ENCODE measurements around the gene RAB36. TPM values are rescaled to one million over a fixed set of nuclear protein-coding genes. Genes with fewer than 3 reads are reported as not detected.

RAB36 gene
- polyA plus RNA-seq, 1 of the 3 experiments (the other 2 are of a cell fraction), result 6.6 TPM

GRCh38 chr22:23101524-23101923 is 43.8 kb upstream of the RAB36 start:
- Histone ChIP-seq H3K79me2 (ENCODE audit: insufficient read depth) (no peaks in the 10 kb centered on the region), H2AFZ (ENCODE audit: low read depth) (no peak overlapping the region), H3K36me3 (replicated peaks in 1 of 2; ENCODE audit: control insufficient read depth in 1 of 2, insufficient read depth in 2 of 2, low read length in 1 of 2) (no peaks in the 10 kb centered on the region), H3K9me2 (no peaks in the 10 kb centered on the region), H3K27me3 (ENCODE audit: insufficient read depth) (no peaks in the 10 kb centered on the region), H3K4me3 (ENCODE audit: low read depth in 2 of 2, low read length in 1 of 2) (no peak overlapping the region), H3K4me1 (ENCODE audit: control insufficient read depth in 1 of 2, insufficient read depth in 2 of 2, low read depth in 1 of 2, low read length in 1 of 2) (peaks cover 0 to 57% of the 10 kb centered on the region in 2 experiments; a peak in 1 of 4 replicates), H3K9me3 (no peaks in the 10 kb centered on the region), H4K20me1 (ENCODE audit: insufficient read depth) (no peaks in the 10 kb centered on the region), H3F3A (replicated peaks; ENCODE audit: insufficient read depth) (no peaks in the 10 kb centered on the region), H3K27ac (ENCODE audit: low read depth in 2 of 2, low read length in 1 of 2) (no peak overlapping the region), H3K9ac (no peak overlapping the region), H3K4me2 (no peak overlapping the region)
- 90% methylated on average over 2 of the region's 3 CpGs for WGBS (ENCODE audit: low lambda C conversion rate)
- POLR2A ChIA-PET, result no interaction called here
- no peak for DNase-seq
- CTCF ChIA-PET, result interaction anchor here (0.6 to 1.6 kb wide), 3 partner anchors 10 to 807 kb away, joined by 3 to 6 read pairs (median 6); no protein-coding TSS in a partner anchor
- no peak for TF ChIP-seq PBX3 (IDR thresholded peaks at IDR 0.05)
- no peak for TF ChIP-seq MXI1 (IDR thresholded peaks at IDR 0.05; ENCODE audit: low read depth, low read length)
- no peak for TF ChIP-seq POLR2AphosphoS5 (IDR thresholded peaks at IDR 0.05; ENCODE audit: low read depth, low read length)
- TF ChIP-seq ELF1 (IDR thresholded peaks at IDR 0.05), result no peak
- TF ChIP-seq, protein P1, sequence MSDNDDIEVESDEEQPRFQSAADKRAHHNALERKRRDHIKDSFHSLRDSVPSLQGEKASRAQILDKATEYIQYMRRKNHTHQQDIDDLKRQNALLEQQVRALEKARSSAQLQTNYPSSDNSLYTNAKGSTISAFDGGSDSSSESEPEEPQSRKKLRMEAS (IDR thresholded peaks at IDR 0.05; ENCODE audit: low read depth), result no peak
- no peak for TF ChIP-seq GABPA (IDR thresholded peaks at IDR 0.05; ENCODE audit: low read depth)
- no peak for TF ChIP-seq RFX5 (IDR thresholded peaks at IDR 0.05; ENCODE audit: low read length)
- TF ChIP-seq, protein P2, sequence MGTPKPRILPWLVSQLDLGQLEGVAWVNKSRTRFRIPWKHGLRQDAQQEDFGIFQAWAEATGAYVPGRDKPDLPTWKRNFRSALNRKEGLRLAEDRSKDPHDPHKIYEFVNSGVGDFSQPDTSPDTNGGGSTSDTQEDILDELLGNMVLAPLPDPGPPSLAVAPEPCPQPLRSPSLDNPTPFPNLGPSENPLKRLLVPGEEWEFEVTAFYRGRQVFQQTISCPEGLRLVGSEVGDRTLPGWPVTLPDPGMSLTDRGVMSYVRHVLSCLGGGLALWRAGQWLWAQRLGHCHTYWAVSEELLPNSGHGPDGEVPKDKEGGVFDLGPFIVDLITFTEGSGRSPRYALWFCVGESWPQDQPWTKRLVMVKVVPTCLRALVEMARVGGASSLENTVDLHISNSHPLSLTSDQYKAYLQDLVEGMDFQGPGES (IDR thresholded peaks at IDR 0.05; ENCODE audit: low read depth, low read length), result no peak
- no peak for TF ChIP-seq FOSL2 (IDR thresholded peaks at IDR 0.05; ENCODE audit: borderline replicate concordance, low read depth)
- TF ChIP-seq EP300 (IDR thresholded peaks at IDR 0.05; ENCODE audit: borderline replicate concordance in 1 of 2, low read depth in 1 of 2, low read length in 1 of 2), result no peak
- TF ChIP-seq JUND (IDR thresholded peaks at IDR 0.05), result no peak
- no peak for TF ChIP-seq TEAD4 (IDR thresholded peaks at IDR 0.05; ENCODE audit: borderline replicate concordance, insufficient read depth)
- TF ChIP-seq EZH2phosphoT487 (IDR thresholded peaks at IDR 0.05; ENCODE audit: borderline replicate concordance, low read depth), result no peak
- no peak for TF ChIP-seq YY1 (IDR thresholded peaks at IDR 0.05; ENCODE audit: low read depth)
- TF ChIP-seq USF1 (IDR thresholded peaks at IDR 0.05; ENCODE audit: borderline replicate concordance, low read depth), result no peak
- no peak for TF ChIP-seq FOXJ3 (CRISPR knock-in tag; IDR thresholded peaks at IDR 0.05)
- TF ChIP-seq, protein P3, sequence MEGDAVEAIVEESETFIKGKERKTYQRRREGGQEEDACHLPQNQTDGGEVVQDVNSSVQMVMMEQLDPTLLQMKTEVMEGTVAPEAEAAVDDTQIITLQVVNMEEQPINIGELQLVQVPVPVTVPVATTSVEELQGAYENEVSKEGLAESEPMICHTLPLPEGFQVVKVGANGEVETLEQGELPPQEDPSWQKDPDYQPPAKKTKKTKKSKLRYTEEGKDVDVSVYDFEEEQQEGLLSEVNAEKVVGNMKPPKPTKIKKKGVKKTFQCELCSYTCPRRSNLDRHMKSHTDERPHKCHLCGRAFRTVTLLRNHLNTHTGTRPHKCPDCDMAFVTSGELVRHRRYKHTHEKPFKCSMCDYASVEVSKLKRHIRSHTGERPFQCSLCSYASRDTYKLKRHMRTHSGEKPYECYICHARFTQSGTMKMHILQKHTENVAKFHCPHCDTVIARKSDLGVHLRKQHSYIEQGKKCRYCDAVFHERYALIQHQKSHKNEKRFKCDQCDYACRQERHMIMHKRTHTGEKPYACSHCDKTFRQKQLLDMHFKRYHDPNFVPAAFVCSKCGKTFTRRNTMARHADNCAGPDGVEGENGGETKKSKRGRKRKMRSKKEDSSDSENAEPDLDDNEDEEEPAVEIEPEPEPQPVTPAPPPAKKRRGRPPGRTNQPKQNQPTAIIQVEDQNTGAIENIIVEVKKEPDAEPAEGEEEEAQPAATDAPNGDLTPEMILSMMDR (IDR thresholded peaks at IDR 0.05), result no peak
- no peak for TF ChIP-seq TAF1 (IDR thresholded peaks at IDR 0.05; ENCODE audit: borderline replicate concordance, low read depth, low read length)
- TF ChIP-seq RAD21 (IDR thresholded peaks at IDR 0.05; ENCODE audit: low read length), result no peak
- TF ChIP-seq ZBTB33 (IDR thresholded peaks at IDR 0.05; ENCODE audit: borderline replicate concordance, low read depth), result no peak

Measured in SK-N-SH (cell line).